ENCODE measurements around the gene REPIN1. TPM values are rescaled to one million over a fixed set of nuclear protein-coding genes. Genes with fewer than 3 reads are reported as not detected.

REPIN1 gene
- total and polyA plus RNA-seq, 9 of the 15 experiments (the other 6 are each of a cell fraction or from before 2014, with no cell fraction given): 8.1 to 283 (median 94.3) TPM

- TF ChIP-seq RBM39 (optimal IDR thresholded peaks at IDR 0.05; ENCODE audit: low read depth, low read length) (no peak), RFX5 (IDR thresholded peaks at IDR 0.05; ENCODE audit: low read depth, low read length) (no peak), ZNF282 (CRISPR knock-in tag; IDR thresholded peaks at IDR 0.05) (no peak; the same call in 1 of the 2 replicates), ZNF408 (CRISPR knock-in tag; IDR thresholded peaks at IDR 0.05; ENCODE audit: low read depth) (no peak), ZNF766 (CRISPR knock-in tag; conservative IDR thresholded peaks at IDR 0.05) (peak; percentile 84), NR3C1 (CRISPR knock-in tag; IDR thresholded peaks at IDR 0.05) (peak; percentile 89), ZBED1 (IDR thresholded peaks at IDR 0.05) (no peak), U2AF2 (optimal IDR thresholded peaks at IDR 0.05; ENCODE audit: low read depth, low read length) (no peak), GMEB1 (CRISPR knock-in tag; IDR thresholded peaks at IDR 0.05) (peak; percentile 56), TBP (optimal IDR thresholded peaks at IDR 0.05; ENCODE audit: low read depth, low read length) (peak; percentile 80), MCM2 (IDR thresholded peaks at IDR 0.05; ENCODE audit: low read depth) (no peak), HDGF (IDR thresholded peaks at IDR 0.05) (no peak), HNRNPLL (IDR thresholded peaks at IDR 0.05; ENCODE audit: low read depth, low read length, poor library complexity, severe bottlenecking) (peak; percentile 93), XRCC5 (IDR thresholded peaks at IDR 0.05; ENCODE audit: low read depth, low read length) (peak; percentile 66; the same call in 1 of the 2 replicates), MCM7 (IDR thresholded peaks at IDR 0.05) (no peak), HNRNPUL1 (IDR thresholded peaks at IDR 0.05; ENCODE audit: low read length) (no peak), MTF1 (CRISPR knock-in tag; IDR thresholded peaks at IDR 0.05; ENCODE audit: borderline replicate concordance) (no peak), CHD2 (IDR thresholded peaks at IDR 0.05; ENCODE audit: low read depth, low read length) (no peak; the same call in 1 of the 2 replicates), AFF4 (CRISPR knock-in tag; IDR thresholded peaks at IDR 0.05) (peak; percentile 45), JUND (IDR thresholded peaks at IDR 0.05; ENCODE audit: borderline replicate concordance, low read depth, low read length) (peak; percentile 40), JUND (tag; IDR thresholded peaks at IDR 0.05; ENCODE audit: borderline replicate concordance, low read depth, low read length) (no peak; the same call in 2 of the 3 replicates), FOSL1 (tag; conservative IDR thresholded peaks at IDR 0.05) (peak; percentile 84), CXXC5 (CRISPR knock-in tag; IDR thresholded peaks at IDR 0.05) (peak; percentile 81), GTF2B (IDR thresholded peaks at IDR 0.05; ENCODE audit: extremely low read depth, insufficient read length) (no peak)
Measured at GRCh38 chr7:150368096-150368883, at the start of gene REPIN1 (continued).

Data from K562 (cell line).